Epidermal melanocyte (primary cell): ENCODE data around the gene AJAP1.

Source experiments
- DNase-seq: peaks from one replicate; pipeline ENCODE4 v3.0.0; 2011; ENCODE audit warnings: low spot score; ENCODE audit not compliant: insufficient read length

The AJAP1 gene

GRCh38 chr1:4630561-4630960, 23.8 kb upstream of the AJAP1 start:
- DNase-seq = no peak

- DNase-seq = no peak
These were observed 23.1 kb upstream of the AJAP1 start for GRCh38 chr1:4631321-4631720.

GRCh38 chr1:4633346-4633745, 21.1 kb upstream of the AJAP1 start:
- no peak for DNase-seq

GRCh38 chr1:4634156-4634792, 20.1 kb upstream of the AJAP1 start:
- DNase-seq = no peak

- no peak for DNase-seq
These were observed 19.5 kb upstream of the AJAP1 start for GRCh38 chr1:4634793-4635406.

GRCh38 chr1:4636186-4636585, 18.2 kb upstream of the AJAP1 start:
- no peak for DNase-seq

GRCh38 chr1:4636644-4637380, 17.6 kb upstream of the AJAP1 start:
- no peak for DNase-seq

- DNase-seq = no peak
These were observed 16.6 kb upstream of the AJAP1 start for GRCh38 chr1:4637616-4638344.

GRCh38 chr1:4638345-4638729, 16.1 kb upstream of the AJAP1 start:
- DNase-seq = no peak

GRCh38 chr1:4640931-4641330, 13.5 kb upstream of the AJAP1 start:
- DNase-seq = no peak

- no peak for DNase-seq
These were observed 7.0 kb upstream of the AJAP1 start for GRCh38 chr1:4647391-4647790.

- DNase-seq = no peak
These were observed 5.8 kb upstream of the AJAP1 start for GRCh38 chr1:4648657-4649056.

GRCh38 chr1:4650481-4650880, 3.9 kb upstream of the AJAP1 start:
- DNase-seq = no peak

GRCh38 chr1:4650981-4651380, 3.4 kb upstream of the AJAP1 start:
- DNase-seq = no peak

- peak; percentile 84 for DNase-seq
These were observed 1.6 kb upstream of the AJAP1 start for GRCh38 chr1:4652631-4653327.

- no peak for DNase-seq
These were observed 1.1 kb upstream of the AJAP1 start for GRCh38 chr1:4653328-4653660.

GRCh38 chr1:4654764-4655673, 610 bp downstream of the AJAP1 start:
- DNase-seq = no peak

GRCh38 chr1:4655674-4656532, 1.5 kb downstream of the AJAP1 start:
- DNase-seq = no peak

- no peak for DNase-seq
These were observed 2.2 kb downstream of the AJAP1 start for GRCh38 chr1:4656533-4657140.
